HCT116 (cell line): ENCODE data around the gene LTB4R2. TPM values are rescaled to one million over a fixed set of nuclear protein-coding genes. Genes with fewer than 3 reads are reported as not detected.

Experiments
- ATAC-seq: fragments of 200-7000 bp; cut with Tn5 transposase; 2 replicates; pipeline ENCODE4 v1.9.1; 2020; ENCODE audit warnings: mild to moderate bottlenecking, moderate library complexity
- BruUV-seq: library from RNA; stranded (reverse); fragments of 400-500 nt; replicated peaks from 2 replicates; lab custom pipeline; 2021; lab: Mats Ljungman, UMichigan
- CTCF ChIA-PET: fragments of 300-600 bp; sonication (Branson Sonifier 250); formaldehyde crosslinking; loops from one replicate; lab custom pipeline; 2021; ENCODE audit warnings: antibody characterized with exemption; lab: Charles Lee
- POLR2A ChIA-PET: fragments of 300-600, 350-600 bp; sonication (Branson Sonifier 250); formaldehyde crosslinking; loops from one replicate; lab custom pipeline; 2021; ENCODE audit warnings: antibody characterized with exemption; lab: Charles Lee
- RAD21 ChIA-PET, 2 experiments: fragments of 300-600 bp; sonication (Branson Sonifier 250); formaldehyde crosslinking; loops; one replicate each; lab custom pipeline; 2023; ENCODE audit warnings: low total read pairs in 2 of 2; ENCODE audit not compliant: uncharacterized antibody in 2 of 2, unreplicated experiment in 2 of 2, low non-redundant PET in 1 of 2; lab: Charles Lee
- DNase-seq: peaks from one replicate; pipeline ENCODE4 v3.0.0-alpha.2; 2010; ENCODE audit warnings: low read depth, low spot score
- H2AFZ ChIP-seq: fragments of 200-600 bp; shearing (Covaris generic), sonication (generic); 2 replicates; pipeline ENCODE4 v1.6.1; 2017; ENCODE audit warnings: low read depth, mixed run types, mixed read lengths, antibody characterized with exemption, low read length; ENCODE audit not compliant: poor library complexity, severe bottlenecking
- H3K27ac ChIP-seq: 2 replicates; pipeline ENCODE4 v1.5.1; 2012; ENCODE audit warnings: low read depth, low read length
- H3K27me3 ChIP-seq: fragments of 200-600 bp; sonication (generic); 2 replicates; pipeline ENCODE4 v1.6.1; 2016; ENCODE audit warnings: mixed run types, low read length, mixed read lengths; ENCODE audit not compliant: insufficient read depth
- H3K36me3 ChIP-seq, 2 experiments: fragments of 200-500 bp in 1 of 2; fragments of 200-600 bp in 1 of 2; sonication (Bioruptor generic) in 1 of 2; sonication (generic) in 1 of 2; 2 replicates each; pipeline versions ENCODE4 v1.5.1 to v1.6.1; 2014 to 2016; ENCODE audit warnings: low read length in 2 of 2, inconsistent platforms in 1 of 2, mixed read lengths in 1 of 2, mixed run types in 1 of 2; ENCODE audit not compliant: insufficient read depth in 2 of 2, control insufficient read depth in 1 of 2
- H3K4me1 ChIP-seq, 2 experiments: fragments of 200-600 bp in 1 of 2; sonication (generic) in 1 of 2; 2 replicates each; pipeline versions ENCODE4 v1.5.1 to v1.6.1; 2012 to 2017; ENCODE audit warnings: low read length in 2 of 2, inconsistent platforms in 1 of 2, mild to moderate bottlenecking in 1 of 2, mixed read lengths in 1 of 2, mixed run types in 1 of 2, moderate library complexity in 1 of 2; ENCODE audit not compliant: insufficient read depth in 2 of 2, control insufficient read depth in 1 of 2
- H3K4me2 ChIP-seq: fragments of 200-600 bp; sonication (generic); 2 replicates; pipeline ENCODE4 v1.6.1; 2017; ENCODE audit warnings: mixed run types, low read length, mixed read lengths
- H3K4me3 ChIP-seq, 2 experiments: fragments of 200-600 bp in 1 of 2; sonication (generic) in 1 of 2; replicated peaks in 1 of 2; 2 replicates each; pipeline ENCODE4 v1.5.1; 2011 to 2016; ENCODE audit warnings: low read length in 2 of 2, control low read depth in 1 of 2, low read depth in 1 of 2, mild to moderate bottlenecking in 1 of 2, mixed read lengths in 1 of 2, mixed run types in 1 of 2
- H3K79me2 ChIP-seq: fragments of 200-600 bp; sonication (generic); 2 replicates; pipeline ENCODE4 v1.6.1; 2017; ENCODE audit warnings: mild to moderate bottlenecking, mixed run types, low read length, moderate library complexity, mixed read lengths; ENCODE audit not compliant: insufficient read depth
- H3K9ac ChIP-seq: fragments of 200-600 bp; sonication (generic); 2 replicates; pipeline ENCODE4 v1.6.1; 2016; ENCODE audit warnings: low read length, mixed read lengths
- H3K9me2 ChIP-seq: fragments of 200-600 bp; sonication (generic), shearing (Covaris generic); 2 replicates; pipeline ENCODE4 v1.6.1; 2017; ENCODE audit warnings: mixed run types, mild to moderate bottlenecking, moderate library complexity; ENCODE audit not compliant: insufficient read depth
- H3K9me3 ChIP-seq, 2 experiments: fragments of 200-500 bp in 1 of 2; fragments of 200-600 bp in 1 of 2; sonication (Bioruptor generic) in 1 of 2; sonication (generic) in 1 of 2; 2 replicates each; pipeline ENCODE4 v1.6.1; 2014 to 2017; ENCODE audit warnings: low read length in 2 of 2, mixed read lengths in 2 of 2, inconsistent platforms in 1 of 2, low read depth in 1 of 2, mild to moderate bottlenecking in 1 of 2, mixed run types in 1 of 2, moderate library complexity in 1 of 2; ENCODE audit not compliant: control insufficient read depth in 1 of 2, insufficient read depth in 1 of 2
- H4K20me1 ChIP-seq: fragments of 200-600 bp; sonication (generic), shearing (Covaris generic); 2 replicates; pipeline ENCODE4 v1.6.1; 2017; ENCODE audit warnings: mixed run types, mild to moderate bottlenecking, moderate library complexity; ENCODE audit not compliant: insufficient read depth
- ELF1 ChIP-seq: IDR thresholded peaks from 2 replicates; pipeline ENCODE4 v1.6.1; 2012; ENCODE audit warnings: low read depth, borderline replicate concordance
- EZH2 ChIP-seq: fragments of 200-600 bp; sonication (generic); IDR thresholded peaks from 2 replicates; pipeline ENCODE4 v1.6.1; 2017; ENCODE audit warnings: antibody characterized with exemption, mixed run types
- EZH2phosphoT487 ChIP-seq: fragments of 200-600 bp; IDR thresholded peaks from 2 replicates; pipeline ENCODE4 v1.6.1; 2018; ENCODE audit warnings: antibody characterized with exemption, borderline replicate concordance
- POLR2A ChIP-seq: IDR thresholded peaks from 2 replicates; pipeline ENCODE4 v1.7.0; 2011; ENCODE audit warnings: borderline replicate concordance; ENCODE audit not compliant: insufficient read depth, insufficient read length; ENCODE audit errors: extremely low read depth
- SIN3A ChIP-seq: IDR thresholded peaks from 2 replicates; pipeline ENCODE4 v1.6.1; 2012; ENCODE audit warnings: low read depth
- SP1 ChIP-seq: IDR thresholded peaks from 2 replicates; pipeline ENCODE4 v1.6.1; 2012; ENCODE audit warnings: low read depth
- SRF ChIP-seq: IDR thresholded peaks from 2 replicates; pipeline ENCODE4 v1.6.1; 2012; ENCODE audit warnings: low read depth
- YY1 ChIP-seq: IDR thresholded peaks from 2 replicates; pipeline ENCODE4 v1.6.1; 2011; ENCODE audit warnings: low read length, low read depth, moderate library complexity, mild to moderate bottlenecking; ENCODE audit not compliant: insufficient replicate concordance; ENCODE audit errors: extremely low read depth
- ZFX ChIP-seq: fragments of 450-650 bp; IDR thresholded peaks from 2 replicates; pipeline ENCODE4 v1.6.1; 2017
- intact Hi-C: fragments of 100-400 bp; cut with micrococcal nuclease; formaldehyde crosslinking; loops from 2 replicates; pipeline ENCODE4 v1.10.0; 2022
- total RNA-seq: library from RNA; stranded (reverse); gene quantifications from one replicate; pipeline ENCODE4 v1.2.1, GENCODE V29; 2021; ENCODE audit not compliant: unreplicated experiment
- TF ChIP-seq, protein P1 (sequence below): IDR thresholded peaks from 2 replicates; pipeline ENCODE4 v1.6.1; 2012
- TF ChIP-seq, protein P2 (sequence below): IDR thresholded peaks from 2 replicates; pipeline ENCODE4 v1.6.1; 2011; ENCODE audit warnings: mild to moderate bottlenecking, low read length, moderate library complexity; ENCODE audit not compliant: insufficient replicate concordance; ENCODE audit errors: extremely low read depth
- TF ChIP-seq, protein P3 (sequence below): IDR thresholded peaks from 2 replicates; pipeline ENCODE4 v1.6.1; 2012; ENCODE audit warnings: low read depth

The LTB4R2 gene
- total RNA-seq, 1 experiment from 2014 or later, result 15.4 TPM

DNA sequence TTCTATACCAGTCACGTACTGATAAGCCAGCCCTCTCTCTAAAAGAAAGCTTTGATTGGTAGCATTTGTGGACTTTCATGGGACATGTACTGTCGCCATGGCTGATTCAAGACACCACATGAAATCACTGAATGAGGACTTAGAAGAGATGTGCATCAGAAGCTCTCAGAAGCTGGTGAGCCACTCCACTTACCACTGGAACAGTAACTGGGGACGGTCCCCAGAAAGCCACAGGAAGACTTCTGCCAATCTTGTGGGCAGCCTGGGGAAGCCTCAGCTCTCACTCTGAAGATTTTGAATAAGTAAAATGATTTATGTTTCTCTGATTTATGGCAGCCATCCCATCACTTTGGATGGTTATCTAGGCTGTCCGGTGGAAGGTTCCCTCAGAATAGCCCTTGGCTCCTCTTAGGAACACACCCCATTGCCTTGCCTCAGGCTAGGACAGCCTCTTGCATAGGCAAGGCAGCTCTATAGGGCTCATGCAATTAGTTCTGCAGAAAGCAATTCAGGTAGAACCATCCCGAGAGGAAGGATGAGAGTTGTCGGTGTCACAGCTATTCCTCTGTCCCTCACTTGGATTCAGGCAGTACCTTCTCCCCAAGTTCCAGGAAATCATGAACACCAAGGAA, 20.2 kb upstream of the LTB4R2 start:
- intact Hi-C loops, result loop anchor here (10.0 kb wide), 1 partner anchor 305 kb away; the partner anchor contains the start of gene DHRS4L2
- POLR2A ChIA-PET, result no interaction called here
- peaks cover 8 to 15% of the 10 kb centered on the region in 2 experiments; a peak in 3 of 4 replicates for H3K36me3 ChIP-seq

GRCh38 chr14:24290746-24291145, 19.2 kb upstream of the LTB4R2 start:
- Histone ChIP-seq H3K27me3 (no peaks in the 10 kb centered on the region), H3K4me2 (no peak overlapping the region), H3K9ac (no peak overlapping the region), H3K79me2 (no peaks in the 10 kb centered on the region), H2AFZ (no peak overlapping the region), H3K4me1 (no peaks in the 10 kb centered on the region), H3K9me2 (no peaks in the 10 kb centered on the region), H4K20me1 (no peaks in the 10 kb centered on the region), H3K27ac (no peak overlapping the region), H3K9me3 (no peaks in the 10 kb centered on the region), H3K36me3 (peaks cover 12 to 20% of the 10 kb centered on the region in 2 experiments), H3K4me3 (no peak overlapping the region)
- POLR2A ChIA-PET, result no interaction called here
- intact Hi-C loops, result loop anchor here (10.0 kb wide), 1 partner anchor 306 kb away; the partner anchor contains the start of gene DHRS4L2
- no TSS peak for BruUV-seq
- RAD21 ChIA-PET, result no interaction called here
- ATAC-seq (no peak), DNase-seq (no peak)
- CTCF ChIA-PET, result interaction anchor here (1.0 to 1.2 kb wide), 2 partner anchors 9 to 17 kb away, joined by 3 to 4 read pairs; partner anchors contain the start of genes CIDEB, DHRS1 and NOP9
- TF ChIP-seq, protein P1, sequence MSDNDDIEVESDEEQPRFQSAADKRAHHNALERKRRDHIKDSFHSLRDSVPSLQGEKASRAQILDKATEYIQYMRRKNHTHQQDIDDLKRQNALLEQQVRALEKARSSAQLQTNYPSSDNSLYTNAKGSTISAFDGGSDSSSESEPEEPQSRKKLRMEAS, result no peak
- TF ChIP-seq, protein P2, sequence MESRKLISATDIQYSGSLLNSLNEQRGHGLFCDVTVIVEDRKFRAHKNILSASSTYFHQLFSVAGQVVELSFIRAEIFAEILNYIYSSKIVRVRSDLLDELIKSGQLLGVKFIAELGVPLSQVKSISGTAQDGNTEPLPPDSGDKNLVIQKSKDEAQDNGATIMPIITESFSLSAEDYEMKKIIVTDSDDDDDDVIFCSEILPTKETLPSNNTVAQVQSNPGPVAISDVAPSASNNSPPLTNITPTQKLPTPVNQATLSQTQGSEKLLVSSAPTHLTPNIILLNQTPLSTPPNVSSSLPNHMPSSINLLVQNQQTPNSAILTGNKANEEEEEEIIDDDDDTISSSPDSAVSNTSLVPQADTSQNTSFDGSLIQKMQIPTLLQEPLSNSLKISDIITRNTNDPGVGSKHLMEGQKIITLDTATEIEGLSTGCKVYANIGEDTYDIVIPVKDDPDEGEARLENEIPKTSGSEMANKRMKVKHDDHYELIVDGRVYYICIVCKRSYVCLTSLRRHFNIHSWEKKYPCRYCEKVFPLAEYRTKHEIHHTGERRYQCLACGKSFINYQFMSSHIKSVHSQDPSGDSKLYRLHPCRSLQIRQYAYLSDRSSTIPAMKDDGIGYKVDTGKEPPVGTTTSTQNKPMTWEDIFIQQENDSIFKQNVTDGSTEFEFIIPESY, result no peak
- no peak for TF ChIP-seq ELF1
- no peak for TF ChIP-seq YY1
- TF ChIP-seq ZFX, result no peak
- TF ChIP-seq, protein P3, sequence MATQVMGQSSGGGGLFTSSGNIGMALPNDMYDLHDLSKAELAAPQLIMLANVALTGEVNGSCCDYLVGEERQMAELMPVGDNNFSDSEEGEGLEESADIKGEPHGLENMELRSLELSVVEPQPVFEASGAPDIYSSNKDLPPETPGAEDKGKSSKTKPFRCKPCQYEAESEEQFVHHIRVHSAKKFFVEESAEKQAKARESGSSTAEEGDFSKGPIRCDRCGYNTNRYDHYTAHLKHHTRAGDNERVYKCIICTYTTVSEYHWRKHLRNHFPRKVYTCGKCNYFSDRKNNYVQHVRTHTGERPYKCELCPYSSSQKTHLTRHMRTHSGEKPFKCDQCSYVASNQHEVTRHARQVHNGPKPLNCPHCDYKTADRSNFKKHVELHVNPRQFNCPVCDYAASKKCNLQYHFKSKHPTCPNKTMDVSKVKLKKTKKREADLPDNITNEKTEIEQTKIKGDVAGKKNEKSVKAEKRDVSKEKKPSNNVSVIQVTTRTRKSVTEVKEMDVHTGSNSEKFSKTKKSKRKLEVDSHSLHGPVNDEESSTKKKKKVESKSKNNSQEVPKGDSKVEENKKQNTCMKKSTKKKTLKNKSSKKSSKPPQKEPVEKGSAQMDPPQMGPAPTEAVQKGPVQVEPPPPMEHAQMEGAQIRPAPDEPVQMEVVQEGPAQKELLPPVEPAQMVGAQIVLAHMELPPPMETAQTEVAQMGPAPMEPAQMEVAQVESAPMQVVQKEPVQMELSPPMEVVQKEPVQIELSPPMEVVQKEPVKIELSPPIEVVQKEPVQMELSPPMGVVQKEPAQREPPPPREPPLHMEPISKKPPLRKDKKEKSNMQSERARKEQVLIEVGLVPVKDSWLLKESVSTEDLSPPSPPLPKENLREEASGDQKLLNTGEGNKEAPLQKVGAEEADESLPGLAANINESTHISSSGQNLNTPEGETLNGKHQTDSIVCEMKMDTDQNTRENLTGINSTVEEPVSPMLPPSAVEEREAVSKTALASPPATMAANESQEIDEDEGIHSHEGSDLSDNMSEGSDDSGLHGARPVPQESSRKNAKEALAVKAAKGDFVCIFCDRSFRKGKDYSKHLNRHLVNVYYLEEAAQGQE, result no peak
- no peak for TF ChIP-seq EZH2phosphoT487
- no peak for TF ChIP-seq SRF
- TF ChIP-seq EZH2, result no peak
- no peak for TF ChIP-seq POLR2A

More for the DNA sequence above, 20.2 kb upstream of the LTB4R2 start:
- Histone ChIP-seq H2AFZ (no peak overlapping the region), H3K4me1 (no peaks in the 10 kb centered on the region), H3K79me2 (no peaks in the 10 kb centered on the region), H3K9ac (no peak overlapping the region), H3K9me2 (no peaks in the 10 kb centered on the region), H3K27me3 (no peaks in the 10 kb centered on the region), H3K9me3 (no peaks in the 10 kb centered on the region), H3K27ac (no peak overlapping the region), H3K4me2 (no peak overlapping the region), H4K20me1 (no peaks in the 10 kb centered on the region), H3K4me3 (no peak overlapping the region)
- DNase-seq (no peak), ATAC-seq (no peak)
- ChIA-PET RAD21 (no interaction called here), CTCF (interaction anchor here (1.0 to 1.2 kb wide), 2 partner anchors 10 to 18 kb away, joined by 3 to 4 read pairs; partner anchors contain the start of genes CIDEB, DHRS1 and NOP9)
- TF ChIP-seq SIN3A (no peak), SP1 (no peak), SRF (no peak)
- no TSS peak for BruUV-seq
